ENCODE measurements around the gene IGSF3.
A peak's percentile ranks its signal among the peaks of the same experiment; 100 is the strongest.
"Not testable (repeated sequence)": the region's sequence is repeated elsewhere in the genome, so short reads cannot be mapped to it uniquely, and the experiment has no call there.

IGSF3 gene

GRCh38 chr1:116645802-116646672 is 21.5 kb downstream of the IGSF3 start:
- Histone ChIP-seq H3K4me3 (ENCODE audit: low read length) (peak overlapping the region; percentile 28), H3K4me1 (ENCODE audit: insufficient read depth, low read length) (peaks cover 28% of the 10 kb centered on the region), H2AFZ (ENCODE audit: low read depth, low read length) (peak overlapping the region; percentile 92)
- H3K9me3 ChIP-seq (ENCODE audit: low read length); H3K27me3 ChIP-seq (ENCODE audit: insufficient read depth, low read length); H3K36me3 ChIP-seq (ENCODE audit: insufficient read depth, low read length): not testable (repeated sequence)

- not testable (repeated sequence) for H3K36me3 ChIP-seq (ENCODE audit: insufficient read depth, low read length); H3K9me3 ChIP-seq (ENCODE audit: low read length); H2AFZ ChIP-seq (ENCODE audit: low read depth, low read length); H3K4me3 ChIP-seq (ENCODE audit: low read length); H3K27me3 ChIP-seq (ENCODE audit: insufficient read depth, low read length)
- peaks cover 28% of the 10 kb centered on the region for H3K4me1 ChIP-seq (ENCODE audit: insufficient read depth, low read length)
Measured at GRCh38 chr1:116644993-116645392, 22.5 kb downstream of the IGSF3 start.

GRCh38 chr1:116644096-116644495 is 23.4 kb downstream of the IGSF3 start:
- not testable (repeated sequence) for H3K9me3 ChIP-seq (ENCODE audit: low read length); H3K4me3 ChIP-seq (ENCODE audit: low read length); H3K27me3 ChIP-seq (ENCODE audit: insufficient read depth, low read length); H2AFZ ChIP-seq (ENCODE audit: low read depth, low read length); H3K36me3 ChIP-seq (ENCODE audit: insufficient read depth, low read length)
- peaks cover 28% of the 10 kb centered on the region for H3K4me1 ChIP-seq (ENCODE audit: insufficient read depth, low read length)

- not testable (repeated sequence) for H3K27me3 ChIP-seq (ENCODE audit: insufficient read depth, low read length); H3K4me3 ChIP-seq (ENCODE audit: low read length); H3K36me3 ChIP-seq (ENCODE audit: insufficient read depth, low read length); H3K9me3 ChIP-seq (ENCODE audit: low read length); H2AFZ ChIP-seq (ENCODE audit: low read depth, low read length)
- H3K4me1 ChIP-seq (ENCODE audit: insufficient read depth, low read length): peaks cover 28% of the 10 kb centered on the region
Measured at GRCh38 chr1:116643281-116643751, 24.2 kb downstream of the IGSF3 start.

- H3K9me3 ChIP-seq (ENCODE audit: low read length); H3K36me3 ChIP-seq (ENCODE audit: insufficient read depth, low read length); H3K4me3 ChIP-seq (ENCODE audit: low read length); H3K27me3 ChIP-seq (ENCODE audit: insufficient read depth, low read length); H2AFZ ChIP-seq (ENCODE audit: low read depth, low read length): not testable (repeated sequence)
- peaks cover 33% of the 10 kb centered on the region for H3K4me1 ChIP-seq (ENCODE audit: insufficient read depth, low read length)
Measured at GRCh38 chr1:116642311-116643280, 24.9 kb downstream of the IGSF3 start.

GRCh38 chr1:116637583-116637982 is 29.9 kb downstream of the IGSF3 start:
- not testable (repeated sequence) for H2AFZ ChIP-seq (ENCODE audit: low read depth, low read length); H3K4me3 ChIP-seq (ENCODE audit: low read length); H3K36me3 ChIP-seq (ENCODE audit: insufficient read depth, low read length); H3K9me3 ChIP-seq (ENCODE audit: low read length); H3K27me3 ChIP-seq (ENCODE audit: insufficient read depth, low read length); H3K4me1 ChIP-seq (ENCODE audit: insufficient read depth, low read length)

GRCh38 chr1:116636584-116636983 is 30.9 kb downstream of the IGSF3 start:
- H2AFZ ChIP-seq (ENCODE audit: low read depth, low read length); H3K9me3 ChIP-seq (ENCODE audit: low read length); H3K27me3 ChIP-seq (ENCODE audit: insufficient read depth, low read length); H3K36me3 ChIP-seq (ENCODE audit: insufficient read depth, low read length); H3K4me1 ChIP-seq (ENCODE audit: insufficient read depth, low read length); H3K4me3 ChIP-seq (ENCODE audit: low read length): not testable (repeated sequence)

- H3K36me3 ChIP-seq (ENCODE audit: insufficient read depth, low read length); H3K4me1 ChIP-seq (ENCODE audit: insufficient read depth, low read length); H2AFZ ChIP-seq (ENCODE audit: low read depth, low read length); H3K4me3 ChIP-seq (ENCODE audit: low read length); H3K9me3 ChIP-seq (ENCODE audit: low read length); H3K27me3 ChIP-seq (ENCODE audit: insufficient read depth, low read length): not testable (repeated sequence)
Measured at GRCh38 chr1:116634386-116634785, 33.1 kb downstream of the IGSF3 start.

- H3K4me1 ChIP-seq (ENCODE audit: insufficient read depth, low read length); H3K4me3 ChIP-seq (ENCODE audit: low read length); H2AFZ ChIP-seq (ENCODE audit: low read depth, low read length); H3K9me3 ChIP-seq (ENCODE audit: low read length); H3K36me3 ChIP-seq (ENCODE audit: insufficient read depth, low read length); H3K27me3 ChIP-seq (ENCODE audit: insufficient read depth, low read length): not testable (repeated sequence)
Measured at GRCh38 chr1:116631996-116632925, 35.3 kb downstream of the IGSF3 start.

GRCh38 chr1:116631554-116631953 is 36.0 kb downstream of the IGSF3 start:
- not testable (repeated sequence) for H3K27me3 ChIP-seq (ENCODE audit: insufficient read depth, low read length); H2AFZ ChIP-seq (ENCODE audit: low read depth, low read length); H3K9me3 ChIP-seq (ENCODE audit: low read length); H3K4me3 ChIP-seq (ENCODE audit: low read length); H3K36me3 ChIP-seq (ENCODE audit: insufficient read depth, low read length); H3K4me1 ChIP-seq (ENCODE audit: insufficient read depth, low read length)

GRCh38 chr1:116630057-116630456 is 37.5 kb downstream of the IGSF3 start:
- not testable (repeated sequence) for H3K4me1 ChIP-seq (ENCODE audit: insufficient read depth, low read length); H3K27me3 ChIP-seq (ENCODE audit: insufficient read depth, low read length); H2AFZ ChIP-seq (ENCODE audit: low read depth, low read length); H3K9me3 ChIP-seq (ENCODE audit: low read length); H3K4me3 ChIP-seq (ENCODE audit: low read length); H3K36me3 ChIP-seq (ENCODE audit: insufficient read depth, low read length)

- not testable (repeated sequence) for H2AFZ ChIP-seq (ENCODE audit: low read depth, low read length); H3K4me1 ChIP-seq (ENCODE audit: insufficient read depth, low read length); H3K4me3 ChIP-seq (ENCODE audit: low read length); H3K27me3 ChIP-seq (ENCODE audit: insufficient read depth, low read length); H3K9me3 ChIP-seq (ENCODE audit: low read length); H3K36me3 ChIP-seq (ENCODE audit: insufficient read depth, low read length)
Measured at GRCh38 chr1:116629441-116629840, 38.1 kb downstream of the IGSF3 start.

Data from neuron (in vitro differentiated cells).